Activated CD4-positive, alpha-beta T cell treated with anti-CD3 and anti-CD28 coated beads, Interleukin-2, Interleukin-6, amounts not matched to agents 100 ng/mL and 50 ng/mL, durations not matched to agents 16 hours and 8 hours (primary cell): ENCODE data around the gene B3GNT4.
"Not testable (repeated sequence)": the region's sequence is repeated elsewhere in the genome, so short reads cannot be mapped to it uniquely, and the experiment has no call there.

Experiments
- DNase-seq: peaks from one replicate; pipeline ENCODE4 v3.0.0-alpha.2; 2020

Gene B3GNT4

DNA sequence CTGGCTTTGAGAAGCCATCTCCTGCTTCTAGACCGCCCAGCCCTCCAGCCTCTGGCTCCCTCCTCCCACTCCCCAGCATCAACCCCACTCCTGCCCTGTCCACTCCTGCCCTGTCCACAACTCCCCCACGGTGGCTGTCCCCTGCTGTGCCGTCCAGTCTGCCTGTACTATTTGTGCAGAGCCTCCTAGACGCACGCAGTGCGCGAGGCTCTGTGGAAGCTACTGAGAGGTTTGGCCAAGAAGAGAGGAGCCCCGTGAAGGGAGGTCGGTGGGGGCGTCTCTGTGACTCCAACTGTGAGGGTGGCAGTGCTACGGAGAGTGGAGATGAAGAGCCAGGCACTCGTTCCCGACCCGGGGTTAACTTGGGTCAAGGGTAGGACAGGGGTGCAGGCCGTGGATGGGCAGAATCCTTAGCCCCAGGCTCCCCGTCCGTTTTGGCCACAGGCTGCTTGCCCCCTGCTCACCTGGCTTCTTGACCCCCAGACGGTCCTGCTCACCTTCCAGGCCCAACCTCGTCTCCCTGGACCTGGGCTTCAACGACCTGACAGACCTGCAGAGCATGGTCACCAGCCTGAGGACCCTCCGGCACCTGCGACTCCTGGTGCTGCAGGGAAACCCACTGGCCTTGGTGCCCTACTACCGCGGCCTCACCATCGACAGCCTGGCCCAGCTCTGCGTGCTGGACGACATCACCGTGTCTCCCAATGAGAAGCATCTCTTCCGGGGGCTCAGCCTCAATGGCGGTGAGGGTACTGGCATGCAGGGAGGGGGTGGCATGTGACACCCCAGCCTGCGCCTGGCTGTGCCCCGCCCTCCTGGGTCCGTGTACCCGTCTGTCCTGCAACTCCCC is 13.7 kb upstream of the B3GNT4 start:
- DNase-seq = no peak

GRCh38 chr12:122190842-122191668 is 12.5 kb upstream of the B3GNT4 start:
- peak; percentile 84 for DNase-seq

DNA sequence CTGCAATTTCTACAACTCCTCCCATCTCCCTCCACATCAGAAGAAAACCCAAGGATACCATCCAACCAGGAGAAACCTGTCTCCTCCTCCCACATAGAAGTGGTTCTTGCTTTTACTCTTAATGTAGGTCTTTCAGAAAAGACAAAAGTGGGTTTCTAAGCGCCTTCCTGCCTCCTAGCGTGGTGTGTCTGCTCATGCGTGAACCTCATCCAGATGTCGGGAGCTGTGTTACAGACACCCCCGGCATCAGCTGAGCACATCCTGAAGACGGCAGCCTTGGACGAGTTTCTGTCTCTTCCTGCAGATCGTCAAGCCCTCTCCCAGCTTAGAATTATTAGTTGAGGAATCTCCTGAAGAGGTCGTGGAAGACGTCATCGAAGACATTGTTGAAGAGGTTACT is 11.1 kb upstream of the B3GNT4 start:
- no peak for DNase-seq

GRCh38 chr12:122194804-122195203 is 8.7 kb upstream of the B3GNT4 start:
- DNase-seq = no peak

GRCh38 chr12:122195405-122195804 is 8.1 kb upstream of the B3GNT4 start:
- DNase-seq = no peak

DNA sequence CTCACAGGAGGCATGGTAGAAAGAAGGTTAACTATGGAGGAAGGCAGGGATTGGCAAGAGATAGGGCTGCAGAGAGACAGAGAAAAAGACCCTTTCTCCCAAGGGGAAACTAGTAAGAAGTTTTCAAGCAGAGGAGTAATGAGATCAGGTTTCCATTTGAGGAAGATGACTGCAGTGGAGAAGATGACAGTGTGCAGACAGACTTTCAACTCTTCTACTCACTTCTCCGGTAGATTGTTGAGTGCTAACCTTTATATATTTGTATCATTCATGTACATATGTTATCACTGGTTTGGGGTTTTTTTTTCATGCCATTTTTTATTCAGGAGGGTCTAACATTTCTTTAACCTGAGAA is 5.9 kb upstream of the B3GNT4 start:
- DNase-seq = no peak

- DNase-seq = no peak
These were observed 3.8 kb upstream of the B3GNT4 start for GRCh38 chr12:122199484-122200355.

- DNase-seq = no peak
These were observed 2.9 kb upstream of the B3GNT4 start for GRCh38 chr12:122200541-122201175.

DNA sequence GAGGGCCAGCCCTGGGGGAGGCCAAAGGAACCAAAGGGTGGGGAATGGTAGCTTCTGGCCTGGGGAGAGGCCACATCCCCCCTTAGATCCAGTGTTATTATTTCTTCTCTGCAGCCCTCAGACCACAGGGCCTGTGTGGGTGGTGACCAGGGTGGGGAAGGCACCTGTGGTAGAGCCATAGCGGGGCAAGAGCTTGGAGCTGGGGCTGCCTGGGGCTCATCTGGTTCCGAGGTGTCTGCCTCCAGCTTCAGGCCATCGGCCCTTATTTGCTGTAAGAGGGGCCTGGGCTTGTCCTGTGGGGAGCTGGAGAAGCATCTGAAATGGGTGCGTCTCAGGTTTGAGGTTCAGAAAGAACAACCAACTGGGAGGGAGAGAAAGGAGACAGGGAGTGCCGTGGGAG is 2.1 kb upstream of the B3GNT4 start:
- no peak for DNase-seq

- no peak for DNase-seq
These were observed 1.5 kb upstream of the B3GNT4 start for GRCh38 chr12:122202017-122202416.

DNA sequence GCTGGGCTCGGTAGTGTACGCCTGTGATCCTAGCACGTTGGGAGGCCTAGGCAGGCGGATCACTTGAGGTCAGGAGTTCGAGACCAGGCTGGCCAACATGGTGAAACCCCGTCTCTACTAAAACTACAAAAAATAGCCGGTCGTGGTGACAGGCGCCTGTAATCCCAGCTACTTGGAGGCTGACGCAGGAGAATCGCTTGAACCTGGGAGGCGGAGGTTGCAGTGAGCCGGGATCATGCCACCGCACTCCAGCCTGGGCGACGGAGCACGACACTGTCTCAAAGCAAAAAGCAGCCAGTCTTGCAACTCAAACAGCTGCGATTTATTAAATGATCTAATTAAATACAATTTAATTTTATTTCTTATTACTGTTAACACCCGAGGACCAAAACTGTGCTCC is 698 bp upstream of the B3GNT4 start:
- not testable (repeated sequence) for DNase-seq

DNA sequence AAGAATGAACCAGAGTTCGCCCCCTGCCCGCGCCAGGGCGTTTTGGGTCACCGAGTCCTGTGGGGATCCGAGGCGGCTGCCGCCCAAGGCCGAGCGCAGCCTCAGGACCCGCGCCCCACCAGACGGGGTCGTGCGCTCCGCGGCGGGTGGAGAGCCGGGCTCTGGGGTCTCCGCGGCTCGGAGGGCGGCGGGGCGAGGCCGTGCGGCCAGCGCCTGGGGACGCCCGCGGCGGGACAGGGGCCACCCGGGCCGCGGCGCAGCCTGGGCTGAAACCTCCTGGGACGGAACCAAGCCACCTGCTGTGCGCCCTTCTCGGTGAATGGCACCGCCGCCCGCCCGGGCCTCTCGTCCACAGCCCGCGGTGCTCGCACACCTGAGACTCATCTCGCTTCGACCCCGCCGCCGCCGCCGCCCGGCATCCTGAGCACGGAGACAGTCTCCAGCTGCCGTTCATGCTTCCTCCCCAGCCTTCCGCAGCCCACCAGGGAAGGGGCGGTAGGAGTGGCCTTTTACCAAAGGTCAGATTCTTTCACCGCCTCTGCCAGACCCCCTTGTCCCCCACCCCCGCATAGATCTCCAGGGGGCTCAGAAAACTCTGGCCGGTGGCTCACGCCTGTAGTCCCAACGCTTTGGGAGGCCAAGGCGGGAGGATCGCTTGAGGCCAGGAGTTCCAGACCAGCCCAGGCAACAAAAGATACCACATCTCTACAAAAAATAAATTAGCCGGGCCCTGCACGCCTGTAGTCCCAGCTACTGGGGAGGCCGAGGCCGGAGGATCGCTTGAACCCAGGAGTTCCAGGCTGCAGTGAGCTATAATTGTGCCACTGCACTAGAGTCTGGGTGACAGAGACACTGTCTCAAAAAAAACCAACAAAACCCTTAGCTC is 901 bp downstream of the B3GNT4 start:
- DNase-seq = no peak

DNA sequence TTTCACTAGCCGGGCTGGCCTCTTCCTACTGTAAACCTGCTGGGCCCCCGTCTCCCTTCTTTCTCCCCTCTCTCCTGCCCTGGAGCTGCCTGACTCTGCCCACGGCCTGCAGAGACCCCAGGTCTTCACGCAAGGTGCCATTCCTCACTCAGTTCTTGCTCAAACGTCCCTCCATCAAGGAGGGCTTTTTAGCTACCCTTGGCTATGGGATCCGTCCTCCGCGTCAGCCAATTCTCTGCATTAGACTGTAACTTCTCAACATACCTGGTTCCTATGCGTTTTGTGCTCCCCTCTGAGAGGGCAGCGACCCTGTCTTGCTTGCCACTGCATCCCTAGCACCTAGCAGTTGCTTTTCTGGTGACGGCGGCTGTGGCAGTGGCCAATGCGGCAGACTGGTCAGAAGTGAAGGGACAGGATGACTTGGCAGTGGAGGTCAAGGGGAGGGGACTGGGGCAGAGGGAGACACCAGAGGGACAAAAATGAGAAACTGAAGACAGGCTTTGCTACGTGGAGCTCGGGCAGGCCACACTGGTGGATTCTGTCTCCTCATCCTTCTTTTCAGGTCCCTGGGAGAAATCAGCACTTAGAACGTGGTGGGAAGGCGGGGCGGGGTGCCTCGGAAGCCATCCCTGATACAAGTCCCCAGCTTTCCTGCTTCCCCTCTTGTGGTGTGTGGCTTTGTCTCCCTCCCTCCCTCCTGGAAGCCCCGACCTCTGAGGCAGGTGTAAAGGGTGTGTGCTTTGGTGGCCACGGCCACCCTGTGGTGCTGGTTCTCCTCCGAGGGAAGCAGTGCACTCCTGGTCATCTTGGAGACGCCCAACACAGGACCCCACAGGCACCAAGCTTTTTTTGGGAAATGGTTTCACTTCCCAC is 1.8 kb downstream of the B3GNT4 start:
- DNase-seq = no peak

- no peak for DNase-seq
These were observed 2.8 kb downstream of the B3GNT4 start for GRCh38 chr12:122206111-122206881.

GRCh38 chr12:122206976-122207375 is 3.5 kb downstream of the B3GNT4 start:
- DNase-seq = no peak

DNA sequence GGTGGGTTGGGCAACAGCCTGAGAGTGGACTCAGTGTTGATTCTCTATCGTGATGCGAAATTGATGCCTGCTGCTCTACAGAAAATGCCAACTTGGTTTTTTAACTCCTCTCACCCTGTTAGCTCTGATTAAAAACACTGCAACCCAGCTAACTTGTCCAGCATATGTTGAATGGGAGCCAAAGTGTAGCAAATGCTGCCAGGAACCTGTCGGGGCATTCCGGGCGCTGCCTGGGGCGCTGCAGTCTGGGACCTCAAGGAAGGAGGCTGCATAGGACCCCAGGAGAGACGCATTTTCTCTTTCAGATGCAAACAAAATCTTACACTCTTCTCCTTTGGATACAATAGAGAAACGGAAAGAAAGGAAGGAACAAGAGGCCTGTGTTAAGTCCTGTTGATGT is 3.9 kb downstream of the B3GNT4 start:
- no peak for DNase-seq

DNA sequence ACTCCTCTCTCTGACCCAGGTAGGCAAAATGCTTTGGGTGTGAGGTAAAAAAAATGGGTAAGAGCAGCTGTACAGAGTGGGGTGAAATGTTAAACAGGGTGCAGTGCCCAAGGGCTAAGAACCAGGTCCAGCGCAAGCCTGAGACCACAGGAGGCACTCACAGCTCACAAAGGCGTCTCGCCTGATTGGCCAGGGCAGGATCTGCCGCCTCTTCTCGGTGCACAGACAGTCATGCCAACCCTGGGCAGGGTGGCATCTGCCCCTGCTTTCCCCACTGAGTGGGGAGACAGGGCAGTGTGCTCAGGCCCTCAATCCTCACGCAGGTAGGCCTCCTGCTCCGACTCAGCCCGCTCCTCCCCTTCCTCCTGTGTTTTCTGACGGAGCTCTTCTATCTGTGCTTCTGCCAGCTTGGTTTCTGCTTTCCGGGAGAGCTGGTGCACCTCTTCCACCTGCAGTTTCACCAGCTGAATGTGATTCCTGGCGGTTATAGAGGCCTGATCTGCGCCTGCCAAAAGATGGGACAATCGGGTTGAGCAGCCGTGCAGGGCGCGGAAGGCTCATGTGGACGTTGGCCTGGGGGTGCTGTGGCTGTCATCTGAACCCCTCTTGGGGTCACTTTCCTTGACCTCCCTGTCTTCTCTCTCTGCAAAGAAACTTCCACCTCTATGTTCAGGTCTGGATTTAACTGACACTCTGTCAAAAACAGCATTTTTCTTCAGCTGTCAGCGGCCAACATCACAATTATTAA is 4.7 kb downstream of the B3GNT4 start:
- DNase-seq = no peak

DNA sequence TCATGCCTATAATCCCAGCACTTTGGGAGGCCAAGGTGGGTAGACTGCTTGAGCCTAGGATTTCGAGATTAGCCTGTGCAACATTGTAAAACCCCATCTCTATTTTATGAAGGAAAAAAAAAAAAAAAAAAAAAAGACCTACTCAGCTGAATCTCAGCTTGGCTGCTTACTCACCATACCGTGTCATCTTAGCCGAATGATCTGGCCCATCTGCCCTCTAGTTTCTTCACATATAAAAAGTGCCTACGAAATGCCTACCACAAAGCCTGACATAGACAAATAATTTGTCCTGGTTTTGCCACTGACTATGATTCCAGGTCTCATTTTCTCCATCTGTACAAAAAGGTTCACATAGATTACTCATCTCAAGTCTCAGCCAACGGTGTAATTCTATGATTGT is 12.3 kb downstream of the B3GNT4 start:
- no peak for DNase-seq

DNA sequence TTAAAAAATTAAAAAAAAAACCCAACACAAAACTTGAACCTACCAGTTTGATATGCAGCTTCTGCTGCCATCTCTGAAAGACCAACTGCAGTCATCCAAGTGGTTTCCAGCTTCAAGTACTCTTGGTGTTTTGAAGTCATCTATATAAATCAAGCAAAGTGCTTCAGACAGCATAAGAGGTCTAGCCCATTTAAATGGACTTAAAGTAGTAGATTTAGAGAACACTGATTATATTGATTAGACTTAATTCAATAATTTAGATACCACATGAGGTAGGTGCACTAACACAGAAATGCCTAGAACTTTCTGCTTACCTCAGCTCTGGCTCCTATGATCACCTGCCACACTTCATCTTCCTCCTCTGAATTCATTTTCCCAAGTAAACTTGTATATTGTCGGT is 12.9 kb downstream of the B3GNT4 start:
- no peak for DNase-seq
